ENCODE results near the gene RPL23. TPM values are rescaled to one million over a fixed set of nuclear protein-coding genes. Genes with fewer than 3 reads are reported as not detected.

Gene RPL23
- total and polyA plus RNA-seq, 10 of the 15 experiments (the other 5 are each of a cell fraction or from before 2014, with no cell fraction given), result 2,200 to 4,821 (median 3,043) TPM

- peak; percentile 67 for TF ChIP-seq MLLT1 (IDR thresholded peaks at IDR 0.05)
- TF ChIP-seq IRF4 (IDR thresholded peaks at IDR 0.05; ENCODE audit: low read depth, low read length), result peak; percentile 64
- TF ChIP-seq, protein P1, sequence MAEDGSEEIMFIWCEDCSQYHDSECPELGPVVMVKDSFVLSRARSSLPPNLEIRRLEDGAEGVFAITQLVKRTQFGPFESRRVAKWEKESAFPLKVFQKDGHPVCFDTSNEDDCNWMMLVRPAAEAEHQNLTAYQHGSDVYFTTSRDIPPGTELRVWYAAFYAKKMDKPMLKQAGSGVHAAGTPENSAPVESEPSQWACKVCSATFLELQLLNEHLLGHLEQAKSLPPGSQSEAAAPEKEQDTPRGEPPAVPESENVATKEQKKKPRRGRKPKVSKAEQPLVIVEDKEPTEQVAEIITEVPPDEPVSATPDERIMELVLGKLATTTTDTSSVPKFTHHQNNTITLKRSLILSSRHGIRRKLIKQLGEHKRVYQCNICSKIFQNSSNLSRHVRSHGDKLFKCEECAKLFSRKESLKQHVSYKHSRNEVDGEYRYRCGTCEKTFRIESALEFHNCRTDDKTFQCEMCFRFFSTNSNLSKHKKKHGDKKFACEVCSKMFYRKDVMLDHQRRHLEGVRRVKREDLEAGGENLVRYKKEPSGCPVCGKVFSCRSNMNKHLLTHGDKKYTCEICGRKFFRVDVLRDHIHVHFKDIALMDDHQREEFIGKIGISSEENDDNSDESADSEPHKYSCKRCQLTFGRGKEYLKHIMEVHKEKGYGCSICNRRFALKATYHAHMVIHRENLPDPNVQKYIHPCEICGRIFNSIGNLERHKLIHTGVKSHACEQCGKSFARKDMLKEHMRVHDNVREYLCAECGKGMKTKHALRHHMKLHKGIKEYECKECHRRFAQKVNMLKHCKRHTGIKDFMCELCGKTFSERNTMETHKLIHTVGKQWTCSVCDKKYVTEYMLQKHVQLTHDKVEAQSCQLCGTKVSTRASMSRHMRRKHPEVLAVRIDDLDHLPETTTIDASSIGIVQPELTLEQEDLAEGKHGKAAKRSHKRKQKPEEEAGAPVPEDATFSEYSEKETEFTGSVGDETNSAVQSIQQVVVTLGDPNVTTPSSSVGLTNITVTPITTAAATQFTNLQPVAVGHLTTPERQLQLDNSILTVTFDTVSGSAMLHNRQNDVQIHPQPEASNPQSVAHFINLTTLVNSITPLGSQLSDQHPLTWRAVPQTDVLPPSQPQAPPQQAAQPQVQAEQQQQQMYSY (CRISPR knock-in tag; IDR thresholded peaks at IDR 0.05), result peak; percentile 27; the same call in 1 of the 2 replicates
- 0 out of 2 replicates have a peak, but pooled peaks have one; percentile 43 for TF ChIP-seq MEF2A (IDR thresholded peaks at IDR 0.05; ENCODE audit: insufficient read depth, low read depth, low read length)
- no peak for TF ChIP-seq ZNF592 (IDR thresholded peaks at IDR 0.05)
- peak; percentile 62 for TF ChIP-seq ATF2 (IDR thresholded peaks at IDR 0.05; ENCODE audit: low read length)
- TF ChIP-seq SMARCA5 (IDR thresholded peaks at IDR 0.05), result no peak
- TF ChIP-seq HDAC2 (IDR thresholded peaks at IDR 0.05), result no peak
- peak; percentile 78 for TF ChIP-seq HCFC1 (IDR thresholded peaks at IDR 0.05; ENCODE audit: low read length)
These were observed at the start of gene RPL23 (continued) for GRCh38 chr17:38853292-38854219.

All from GM12878 (cell line).